Measurements from ENCODE around the gene SPTBN5.

DNA sequence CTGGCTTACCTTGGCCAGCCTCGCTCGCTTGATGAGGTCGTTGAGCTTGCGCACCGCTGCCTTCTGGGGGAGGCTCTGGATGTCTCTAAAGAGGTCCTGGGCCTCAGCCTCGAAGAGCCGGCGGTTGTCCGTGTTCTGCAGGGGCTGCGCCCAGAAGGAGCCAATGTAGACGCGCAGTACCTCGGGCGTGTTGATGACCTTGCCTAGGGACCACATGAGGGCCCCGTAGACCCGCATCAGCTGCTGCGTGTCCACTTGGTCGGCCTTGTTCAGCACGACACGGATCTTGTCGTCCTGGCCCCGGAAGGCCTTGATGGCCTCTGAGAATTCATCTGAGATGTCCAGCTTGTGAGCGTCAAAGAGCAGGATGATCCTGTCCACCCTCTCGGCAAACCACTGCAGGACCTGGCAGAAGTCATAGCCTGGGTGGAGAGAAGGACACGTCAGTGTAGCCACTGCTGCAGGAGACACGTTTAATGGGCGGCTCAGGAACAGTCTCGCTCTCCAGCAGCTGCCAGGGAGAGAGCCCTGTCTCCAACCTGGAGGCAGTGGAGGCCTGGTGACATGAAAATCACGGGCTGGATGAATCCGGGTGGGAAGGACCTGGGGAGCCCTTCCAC, 25.5 kb upstream of the SPTBN5 start:
- TF ChIP-seq EZH2 (IDR thresholded peaks at IDR 0.05; ENCODE audit: borderline replicate concordance, low read length) = no peak
- TF ChIP-seq, protein P1, sequence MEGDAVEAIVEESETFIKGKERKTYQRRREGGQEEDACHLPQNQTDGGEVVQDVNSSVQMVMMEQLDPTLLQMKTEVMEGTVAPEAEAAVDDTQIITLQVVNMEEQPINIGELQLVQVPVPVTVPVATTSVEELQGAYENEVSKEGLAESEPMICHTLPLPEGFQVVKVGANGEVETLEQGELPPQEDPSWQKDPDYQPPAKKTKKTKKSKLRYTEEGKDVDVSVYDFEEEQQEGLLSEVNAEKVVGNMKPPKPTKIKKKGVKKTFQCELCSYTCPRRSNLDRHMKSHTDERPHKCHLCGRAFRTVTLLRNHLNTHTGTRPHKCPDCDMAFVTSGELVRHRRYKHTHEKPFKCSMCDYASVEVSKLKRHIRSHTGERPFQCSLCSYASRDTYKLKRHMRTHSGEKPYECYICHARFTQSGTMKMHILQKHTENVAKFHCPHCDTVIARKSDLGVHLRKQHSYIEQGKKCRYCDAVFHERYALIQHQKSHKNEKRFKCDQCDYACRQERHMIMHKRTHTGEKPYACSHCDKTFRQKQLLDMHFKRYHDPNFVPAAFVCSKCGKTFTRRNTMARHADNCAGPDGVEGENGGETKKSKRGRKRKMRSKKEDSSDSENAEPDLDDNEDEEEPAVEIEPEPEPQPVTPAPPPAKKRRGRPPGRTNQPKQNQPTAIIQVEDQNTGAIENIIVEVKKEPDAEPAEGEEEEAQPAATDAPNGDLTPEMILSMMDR (conservative IDR thresholded peaks at IDR 0.05 in 1 of 2, IDR thresholded peaks at IDR 0.05 in 1 of 2; ENCODE audit: extremely low read depth in 1 of 2, insufficient read depth in 1 of 2, low read depth in 1 of 2, low read length in 2 of 2) = no peak
